ENCODE measurements around the gene MAP3K7CL. TPM values are rescaled to one million over a fixed set of nuclear protein-coding genes. Genes with fewer than 3 reads are reported as not detected.

Gene MAP3K7CL
- total and polyA plus RNA-seq, 2 of the 8 experiments (the other 6 are each of a cell fraction or from before 2014, with no cell fraction given): not detected

DNA sequence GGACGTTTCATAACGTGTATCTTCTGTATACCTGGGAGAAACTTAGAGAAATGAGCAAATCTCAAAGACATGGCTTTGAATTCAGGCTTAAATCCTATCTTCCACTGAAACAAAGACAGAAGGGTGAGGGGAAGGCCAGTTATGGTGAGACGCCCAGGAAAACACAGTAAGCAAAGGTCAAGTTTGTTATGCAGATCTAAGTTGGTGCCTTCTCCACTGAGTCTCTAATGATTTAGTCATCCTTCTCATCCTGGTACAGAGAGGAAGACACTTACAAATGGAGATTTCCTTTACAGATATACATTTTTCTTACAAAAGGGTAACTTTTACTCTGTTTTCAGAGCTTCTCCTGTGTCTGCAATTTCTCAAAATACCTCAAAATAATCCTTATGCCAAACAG is 64.4 kb downstream of the MAP3K7CL start:
- no peak overlapping the region for H2AFZ ChIP-seq (ENCODE audit: low read length)
- H3K23me2 ChIP-seq (ENCODE audit: low read depth, low read length): no peaks in the 10 kb centered on the region
- H4K8ac ChIP-seq (ENCODE audit: extremely low read depth, insufficient read depth, low read length): no peak overlapping the region
- H2BK15ac ChIP-seq (ENCODE audit: low read length): no peak overlapping the region
- peaks cover 0 to 8% (median 0%) of the 10 kb centered on the region in 4 experiments; a peak in 2 of 7 replicates for H3K4me1 ChIP-seq (replicated peaks in 1 of 4; ENCODE audit: control insufficient read depth in 3 of 4, insufficient read depth in 4 of 4, low read length in 3 of 4)
- no peak overlapping the region for H3K27ac ChIP-seq (ENCODE audit: low read depth, low read length)
- H2BK120ac ChIP-seq (replicated peaks; ENCODE audit: low read depth, low read length): no peak overlapping the region
- no peak overlapping the region for H2BK20ac ChIP-seq (ENCODE audit: low read length)
- H3K4me3 ChIP-seq (ENCODE audit: extremely low read depth in 1 of 4, insufficient read depth in 2 of 4, low read depth in 3 of 4, low read length in 4 of 4): no peak overlapping the region
- no peak overlapping the region for H3K56ac ChIP-seq (replicated peaks; ENCODE audit: insufficient read length, low read depth, low read length)
- H3K36me3 ChIP-seq (ENCODE audit: control insufficient read depth in 2 of 4, insufficient read depth in 4 of 4, low read length in 3 of 4): no peaks in the 10 kb centered on the region
- H4K5ac ChIP-seq (ENCODE audit: insufficient read length, low read depth, low read length): no peak overlapping the region
- FAIRE-seq (no peak), DNase-seq (ENCODE audit: low read depth in 1 of 2, low spot score in 2 of 2) (no peak)
- H4K91ac ChIP-seq (replicated peaks; ENCODE audit: insufficient read length, low read length): no peak overlapping the region
- no peak overlapping the region for H3K9ac ChIP-seq (replicated peaks in 1 of 4; ENCODE audit: extremely low read depth in 1 of 4, low read depth in 3 of 4, low read length in 3 of 4)
- H3K79me2 ChIP-seq (ENCODE audit: control insufficient read depth in 1 of 2, insufficient read depth in 2 of 2, low read length in 2 of 2): no peaks in the 10 kb centered on the region
- no peaks in the 10 kb centered on the region for H4K20me1 ChIP-seq (replicated peaks in 1 of 2; ENCODE audit: control insufficient read depth in 1 of 2, insufficient read depth in 2 of 2, low read length in 2 of 2)
- no peak overlapping the region for H3K23ac ChIP-seq (ENCODE audit: insufficient read length)
- no peak overlapping the region for H3K14ac ChIP-seq (ENCODE audit: insufficient read length)
- no peak overlapping the region for H3K4me2 ChIP-seq (ENCODE audit: insufficient read depth in 1 of 2, low read depth in 2 of 2, low read length in 2 of 2)
- no peak overlapping the region for H2BK5ac ChIP-seq (ENCODE audit: low read depth, low read length)
- WGBS, 2 experiments (ENCODE audit: extremely low coverage in 1 of 2, insufficient coverage in 1 of 2, insufficient read length in 1 of 2, insufficient replicate concordance in 2 of 2, low coverage in 1 of 2, low lambda C conversion rate in 2 of 2, missing lambda C conversion rate in 1 of 2): 63% methylated on average over 3 of the region's 3 CpGs; no CpG with 5 or more reads in 1 of the 2 experiments
- POLR2A ChIA-PET (ENCODE audit: partially characterized antibody): no interaction called here
- no peak overlapping the region for H2AK5ac ChIP-seq (ENCODE audit: low read depth, low read length)
- H3K9me3 ChIP-seq (ENCODE audit: insufficient read depth in 2 of 2, low read depth in 1 of 2, low read length in 1 of 2): no peaks in the 10 kb centered on the region; a peak in 1 of 4 replicates
- CTCF ChIA-PET (ENCODE audit: partially characterized antibody): interaction anchor here (0.9 to 1.8 kb wide), 2 partner anchors 13 to 16 kb away, joined by 3 read pairs; no protein-coding TSS in a partner anchor
- no peak overlapping the region for H2BK12ac ChIP-seq (ENCODE audit: low read depth, low read length)
- TF ChIP-seq CHD1 (IDR thresholded peaks at IDR 0.05; ENCODE audit: low read depth, low read length): no peak
- TF ChIP-seq, protein P1, sequence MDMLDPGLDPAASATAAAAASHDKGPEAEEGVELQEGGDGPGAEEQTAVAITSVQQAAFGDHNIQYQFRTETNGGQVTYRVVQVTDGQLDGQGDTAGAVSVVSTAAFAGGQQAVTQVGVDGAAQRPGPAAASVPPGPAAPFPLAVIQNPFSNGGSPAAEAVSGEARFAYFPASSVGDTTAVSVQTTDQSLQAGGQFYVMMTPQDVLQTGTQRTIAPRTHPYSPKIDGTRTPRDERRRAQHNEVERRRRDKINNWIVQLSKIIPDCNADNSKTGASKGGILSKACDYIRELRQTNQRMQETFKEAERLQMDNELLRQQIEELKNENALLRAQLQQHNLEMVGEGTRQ (IDR thresholded peaks at IDR 0.05; ENCODE audit: low read length): no peak
- no peaks in the 10 kb centered on the region for H3K79me1 ChIP-seq (ENCODE audit: low read depth, low read length)
- H3K4ac ChIP-seq (replicated peaks; ENCODE audit: insufficient read length, low read depth, low read length): no peak overlapping the region
- no peak overlapping the region for H3K18ac ChIP-seq (ENCODE audit: extremely low read depth, low read length)
- H3K27me3 ChIP-seq (replicated peaks in 1 of 4; ENCODE audit: control insufficient read depth in 3 of 4, extremely low read depth in 1 of 4, insufficient read depth in 3 of 4, low read length in 3 of 4): no peaks in the 10 kb centered on the region
